Lung (tissue), 12 donors: Measurements from ENCODE around the gene EEPD1. TPM values are rescaled to one million over a fixed set of nuclear protein-coding genes. Genes with fewer than 3 reads are reported as not detected.
A peak's percentile ranks its signal among the peaks of the same experiment; 100 is the strongest.

Experiments used
- ATAC-seq: fragments of 200-7000 bp; cut with Tn5 transposase; one replicate; pipeline ENCODE4 v1.9.1; 2020; ENCODE audit warnings: moderate number of reproducible peaks; ENCODE audit not compliant: insufficient read depth, low FRiP score
- DNase-seq, 3 donors: peaks; one replicate each; pipeline ENCODE4 v3.0.0-alpha.2; 2013 to 2017
- H3K27ac ChIP-seq, 2 donors: one replicate each; pipeline ENCODE4 v1.5.1; 2013; ENCODE audit warnings: mild to moderate bottlenecking in 2 of 2, moderate library complexity in 2 of 2, control low read depth in 1 of 2, inconsistent platforms in 1 of 2, low read depth in 1 of 2, low read length in 1 of 2
- H3K27me3 ChIP-seq, 3 donors: one replicate each; pipeline ENCODE4 v1.5.1; 2013; ENCODE audit warnings: low read length in 2 of 3; ENCODE audit not compliant: control insufficient read depth in 3 of 3, insufficient read depth in 3 of 3
- H3K36me3 ChIP-seq, 4 donors: one replicate each; pipeline ENCODE4 v1.5.1; 2013; ENCODE audit warnings: low read length in 4 of 4, mild to moderate bottlenecking in 1 of 4, moderate library complexity in 1 of 4; ENCODE audit not compliant: control insufficient read depth in 4 of 4, insufficient read depth in 4 of 4
- H3K4me1 ChIP-seq, 5 donors: one replicate each; pipeline ENCODE4 v1.5.1; 2013; ENCODE audit warnings: low read length in 5 of 5, mild to moderate bottlenecking in 2 of 5, moderate library complexity in 1 of 5; ENCODE audit not compliant: control insufficient read depth in 5 of 5, insufficient read depth in 5 of 5
- H3K4me3 ChIP-seq: one replicate; pipeline ENCODE4 v1.5.1; 2013; ENCODE audit warnings: mild to moderate bottlenecking, control low read depth, moderate library complexity
- H3K9ac ChIP-seq, 2 donors: one replicate each; pipeline ENCODE4 v1.5.1; 2013; ENCODE audit warnings: low read length in 2 of 2, control low read depth in 1 of 2; ENCODE audit not compliant: insufficient read depth in 1 of 2
- H3K9me3 ChIP-seq, 4 donors: one replicate each; pipeline ENCODE4 v1.5.1; 2013; ENCODE audit warnings: low read length in 3 of 4, mild to moderate bottlenecking in 1 of 4, moderate library complexity in 1 of 4; ENCODE audit not compliant: control insufficient read depth in 4 of 4, insufficient read depth in 3 of 4
- WGBS, 2 donors: extraction: QIAGEN DNeasy Blood & Tissue Kit; methylation state at CpG; one replicate each; pipeline ENCODE4 v1.1.7; 2013; 5-methylcytosine and 5-hydroxymethylcytosine counted together
- polyA plus RNA-seq, 2 donors: library from polyadenylated mRNA; stranded (reverse); fragments of 200-250 nt; gene quantifications; one replicate each; pipeline ENCODE4 v1.2.1, GENCODE V29; 2013
- total RNA-seq, 2 donors: library from RNA; depleted of rRNA in 1 of 2; stranded (reverse); fragments of >200 nt in 1 of 2; gene quantifications; one replicate each; pipeline ENCODE4 v1.2.1, GENCODE V29; 2014 to 2021
- TF ChIP-seq, protein P1 (sequence below): IDR thresholded peaks from 2 replicates; pipeline ENCODE4 v1.5.1; 2012; ENCODE audit warnings: mild to moderate bottlenecking; ENCODE audit errors: control extremely low read depth, extremely low read depth
- donor health status: control.
- donor health status: control.
- donor health status: Bipolar disorder and iron deficiency.
- donor health status: healthy.
- donor health status: DM: yes; HTN: yes; CAD: no.

The EEPD1 gene
- total and polyA plus RNA-seq, 4 donors: 5.4 to 15.3 (median 7.9) TPM

DNA sequence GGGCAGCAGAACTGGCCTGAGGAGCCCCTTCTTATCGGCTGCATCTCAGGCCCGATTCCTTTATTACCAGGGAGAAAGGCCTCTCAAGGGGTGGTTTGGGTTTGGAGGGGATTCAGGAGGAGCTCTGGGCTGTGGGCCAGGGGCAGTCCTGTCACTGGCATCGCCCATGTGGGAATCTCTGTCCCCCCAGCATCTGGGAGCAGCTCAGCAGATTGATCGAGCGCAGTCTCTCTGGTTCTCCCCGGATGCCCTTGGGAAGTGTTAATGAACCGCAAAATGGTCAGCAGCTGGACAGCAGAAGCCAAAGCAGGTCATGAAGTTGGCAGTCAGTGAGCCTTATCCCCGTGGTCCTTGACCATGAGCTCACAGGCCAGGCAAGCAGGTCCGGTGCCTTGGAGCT is 132.2 kb downstream of the EEPD1 start:
- Histone ChIP-seq H3K27ac (no peak overlapping the region), H3K9me3 (no peaks in the 10 kb centered on the region), H3K27me3 (no peaks in the 10 kb centered on the region), H3K4me1 (peaks cover 0 to 23% (median 8%) of the 10 kb centered on the region in 5 donors), H3K9ac (no peak overlapping the region), H3K36me3 (peaks cover 0 to 6% (median 3%) of the 10 kb centered on the region in 4 donors), H3K4me3 (no peak overlapping the region)
- TF ChIP-seq, protein P1, sequence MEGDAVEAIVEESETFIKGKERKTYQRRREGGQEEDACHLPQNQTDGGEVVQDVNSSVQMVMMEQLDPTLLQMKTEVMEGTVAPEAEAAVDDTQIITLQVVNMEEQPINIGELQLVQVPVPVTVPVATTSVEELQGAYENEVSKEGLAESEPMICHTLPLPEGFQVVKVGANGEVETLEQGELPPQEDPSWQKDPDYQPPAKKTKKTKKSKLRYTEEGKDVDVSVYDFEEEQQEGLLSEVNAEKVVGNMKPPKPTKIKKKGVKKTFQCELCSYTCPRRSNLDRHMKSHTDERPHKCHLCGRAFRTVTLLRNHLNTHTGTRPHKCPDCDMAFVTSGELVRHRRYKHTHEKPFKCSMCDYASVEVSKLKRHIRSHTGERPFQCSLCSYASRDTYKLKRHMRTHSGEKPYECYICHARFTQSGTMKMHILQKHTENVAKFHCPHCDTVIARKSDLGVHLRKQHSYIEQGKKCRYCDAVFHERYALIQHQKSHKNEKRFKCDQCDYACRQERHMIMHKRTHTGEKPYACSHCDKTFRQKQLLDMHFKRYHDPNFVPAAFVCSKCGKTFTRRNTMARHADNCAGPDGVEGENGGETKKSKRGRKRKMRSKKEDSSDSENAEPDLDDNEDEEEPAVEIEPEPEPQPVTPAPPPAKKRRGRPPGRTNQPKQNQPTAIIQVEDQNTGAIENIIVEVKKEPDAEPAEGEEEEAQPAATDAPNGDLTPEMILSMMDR: no peak
- DNase-seq (no peak), ATAC-seq (no peak)
- 88 to 89% methylated on average over 9 of the region's 9 CpGs for WGBS, 2 donors

DNA sequence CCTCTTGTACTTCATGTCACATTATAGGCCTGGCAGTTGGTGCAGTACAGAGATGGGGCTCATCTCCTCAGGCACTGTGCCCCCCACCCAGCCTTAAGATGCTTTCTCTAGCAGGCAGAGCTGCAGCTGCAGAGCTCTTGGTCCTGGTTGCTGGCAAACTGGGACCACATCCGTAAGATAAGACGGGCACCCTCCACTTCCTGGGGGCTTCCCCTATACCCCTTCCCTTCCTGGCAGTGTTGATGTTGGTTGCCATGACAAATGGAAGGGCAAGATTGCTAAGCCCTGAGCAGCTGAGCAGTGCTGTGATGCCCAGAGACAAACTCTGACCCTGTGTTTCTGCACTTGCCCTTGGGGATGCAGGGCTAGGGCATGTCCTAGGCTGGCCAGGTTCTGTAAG is 133.2 kb downstream of the EEPD1 start:
- Histone ChIP-seq H3K4me1 (peaks cover 0 to 20% (median 3%) of the 10 kb centered on the region in 5 donors), H3K4me3 (no peak overlapping the region), H3K9ac (no peak overlapping the region), H3K36me3 (peaks cover 0 to 10% (median 5%) of the 10 kb centered on the region in 4 donors), H3K27me3 (no peaks in the 10 kb centered on the region), H3K9me3 (peaks cover 0 to 1% (median 0%) of the 10 kb centered on the region in 4 donors), H3K27ac (peak overlapping the region in 1 of 2 donors; percentile 39)
- 53 to 56% methylated on average over 2 of the region's 2 CpGs for WGBS, 2 donors
- TF ChIP-seq, protein P1: no peak
- no peak for DNase-seq
- no peak for ATAC-seq

DNA sequence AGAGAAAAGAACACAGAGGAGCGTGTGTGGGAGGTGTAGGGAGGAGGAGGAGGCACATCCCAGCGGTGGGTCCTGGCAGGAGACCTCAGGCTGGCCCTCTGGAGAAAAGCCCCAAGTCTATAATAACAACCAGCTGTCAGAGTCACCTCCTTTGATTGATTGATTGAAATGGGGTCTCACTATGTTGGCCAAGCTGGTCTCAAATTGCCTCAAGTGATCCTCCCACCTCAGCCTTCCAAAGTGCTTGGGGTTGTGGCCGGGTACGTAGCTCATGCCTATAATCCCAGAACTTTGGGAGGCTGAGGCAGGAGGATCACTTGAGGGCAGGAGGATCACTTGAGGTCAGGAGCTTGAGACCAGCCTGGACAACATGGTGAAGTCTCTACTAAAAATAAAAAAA is 133.6 kb downstream of the EEPD1 start:
- Histone ChIP-seq H3K36me3 (peaks cover 0 to 11% (median 5%) of the 10 kb centered on the region in 4 donors), H3K4me1 (peaks cover 0 to 21% (median 5%) of the 10 kb centered on the region in 5 donors), H3K27me3 (no peaks in the 10 kb centered on the region), H3K27ac (peak overlapping the region in 1 of 2 donors; percentile 39), H3K4me3 (no peak overlapping the region), H3K9ac (no peak overlapping the region), H3K9me3 (peaks cover 0 to 1% (median 0%) of the 10 kb centered on the region in 4 donors)
- ATAC-seq (no peak), DNase-seq (no peak)
- TF ChIP-seq, protein P1: no peak
- 94 to 95% methylated on average over 4 of the region's 4 CpGs for WGBS, 2 donors
